IMR-90 (cell line): ENCODE results near the gene SPIN1.

Experiments used
- CTCF ChIP-seq: conservative IDR thresholded peaks from 2 replicates; pipeline ENCODE4 v1.5.1; 2012; ENCODE audit warnings: mild to moderate bottlenecking, low read depth, low read length, improper control_type of control experiment
- ELK1 ChIP-seq: fragments of 150-350 bp; IDR thresholded peaks from 2 replicates; pipeline ENCODE4 v1.6.1; 2016; ENCODE audit warnings: low read depth, mild to moderate bottlenecking, low read length, moderate library complexity, borderline replicate concordance
- FOS ChIP-seq: fragments of 150-350 bp; IDR thresholded peaks from 2 replicates; pipeline ENCODE4 v1.6.1; 2016; ENCODE audit warnings: low read depth, low read length
- MAZ ChIP-seq: IDR thresholded peaks from 2 replicates; pipeline ENCODE4 v1.6.1; 2012; ENCODE audit warnings: low read depth, mild to moderate bottlenecking, low read length, improper control_type of control experiment, moderate library complexity, borderline replicate concordance
- POLR2A ChIP-seq: IDR thresholded peaks from 2 replicates; pipeline ENCODE4 v1.6.1; 2012; ENCODE audit warnings: mild to moderate bottlenecking, low read depth, low read length
- RCOR1 ChIP-seq: IDR thresholded peaks from 2 replicates; pipeline ENCODE4 v1.6.1; 2012; ENCODE audit warnings: mild to moderate bottlenecking, low read length, improper control_type of control experiment; ENCODE audit not compliant: insufficient replicate concordance

GRCh38 chr9:88437210-88438146 lies 49.2 kb downstream of the SPIN1 start:
- TF ChIP-seq CTCF: no peak
- TF ChIP-seq POLR2A: no peak
- TF ChIP-seq MAZ: no peak
- TF ChIP-seq FOS: no peak
- no peak for TF ChIP-seq ELK1
- no peak for TF ChIP-seq RCOR1
